H1 (cell line): ENCODE data around the gene GPBP1. TPM values are rescaled to one million over a fixed set of nuclear protein-coding genes. Genes with fewer than 3 reads are reported as not detected.

Experiments
- CTCF ChIA-PET: fragments of 300-600 bp; sonication (Branson Sonifier 250); formaldehyde crosslinking; loops from one replicate; lab custom pipeline; 2021; ENCODE audit not compliant: partially characterized antibody; lab: Charles Lee
- POLR2A ChIA-PET: fragments of 300-600 bp; sonication (Branson Sonifier 250); formaldehyde crosslinking; loops from one replicate; lab custom pipeline; 2021; ENCODE audit warnings: inconsistent platforms; ENCODE audit not compliant: partially characterized antibody; lab: Charles Lee
- DNase-seq, 2 experiments: peaks; one replicate each; pipeline versions ENCODE4 v3.0.0 to v3.0.0-alpha.2; 2010 to 2022; ENCODE audit warnings: low spot score in 2 of 2, low read depth in 1 of 2, mixed read lengths in 1 of 2
- FAIRE-seq: peaks from 2 replicates; lab custom pipeline; 2011; peaks lifted over from hg19 to GRCh38; lab: Jason Lieb, UNC
- H2AFZ ChIP-seq: 2 replicates; pipeline ENCODE4 v1.8.1; 2012; ENCODE audit warnings: low read length, inconsistent platforms
- H2AK5ac ChIP-seq: 2 replicates; pipeline ENCODE4 v1.6.1; 2013; ENCODE audit warnings: low read depth, low read length
- H2BK120ac ChIP-seq: replicated peaks from 2 replicates; pipeline ENCODE3; 2013; ENCODE audit warnings: low read depth, low read length, inconsistent platforms
- H2BK12ac ChIP-seq: 2 replicates; pipeline ENCODE4 v1.6.1; 2013; ENCODE audit warnings: low read depth, low read length
- H2BK15ac ChIP-seq: 2 replicates; pipeline ENCODE4 v1.6.1; 2013; ENCODE audit warnings: low read length
- H2BK20ac ChIP-seq: 2 replicates; pipeline ENCODE4 v1.6.1; 2013; ENCODE audit warnings: low read length
- H2BK5ac ChIP-seq: 2 replicates; pipeline ENCODE4 v1.6.1; 2013; ENCODE audit warnings: low read depth, low read length
- H3K14ac ChIP-seq: 2 replicates; pipeline ENCODE4 v1.6.1; 2013; ENCODE audit warnings: inconsistent platforms; ENCODE audit not compliant: insufficient read length
- H3K18ac ChIP-seq: 2 replicates; pipeline ENCODE4 v1.6.1; 2013; ENCODE audit warnings: low read length; ENCODE audit errors: extremely low read depth
- H3K23ac ChIP-seq: 2 replicates; pipeline ENCODE4 v1.6.1; 2013; ENCODE audit warnings: inconsistent platforms; ENCODE audit not compliant: insufficient read length
- H3K23me2 ChIP-seq: 2 replicates; pipeline ENCODE4 v1.6.1; 2013; ENCODE audit warnings: low read depth, low read length
- H3K27ac ChIP-seq: 2 replicates; pipeline ENCODE4 v1.6.1; 2011; ENCODE audit warnings: low read depth, low read length, inconsistent platforms
- H3K27me3 ChIP-seq, 4 experiments: replicated peaks in 1 of 4; 1 replicate in 1 of 4; 2 replicates in 3 of 4; pipeline versions ENCODE4 v1.6.1 to v1.8.1; 2011 to 2013; ENCODE audit warnings: low read length in 3 of 4, mild to moderate bottlenecking in 3 of 4, inconsistent platforms in 2 of 4, mixed read lengths in 2 of 4, moderate library complexity in 1 of 4; ENCODE audit not compliant: control insufficient read depth in 3 of 4, insufficient read depth in 3 of 4; ENCODE audit errors: extremely low read depth in 1 of 4
- H3K36me3 ChIP-seq, 4 experiments: 2 replicates each; pipeline versions ENCODE4 v1.6.1 to v1.8.1; 2011 to 2013; ENCODE audit warnings: mild to moderate bottlenecking in 4 of 4, low read length in 3 of 4, moderate library complexity in 2 of 4, control low read depth in 1 of 4, inconsistent platforms in 1 of 4; ENCODE audit not compliant: insufficient read depth in 4 of 4, control insufficient read depth in 2 of 4
- H3K4ac ChIP-seq: replicated peaks from 2 replicates; pipeline ENCODE3; 2013; ENCODE audit warnings: low read length, low read depth, mixed read lengths, inconsistent platforms; ENCODE audit not compliant: insufficient read length
- H3K4me1 ChIP-seq, 4 experiments: replicated peaks in 1 of 4; 1 replicate in 1 of 4; 2 replicates in 3 of 4; pipeline versions ENCODE4 v1.6.1 to v1.8.1; 2011 to 2013; ENCODE audit warnings: low read length in 3 of 4, inconsistent platforms in 2 of 4, mixed read lengths in 1 of 4; ENCODE audit not compliant: insufficient read depth in 4 of 4, control insufficient read depth in 3 of 4
- H3K4me2 ChIP-seq, 2 experiments: 2 replicates each; pipeline versions ENCODE4 v1.6.1 to v1.8.1; 2011 to 2013; ENCODE audit warnings: low read depth in 2 of 2, low read length in 2 of 2, control low read depth in 1 of 2, inconsistent platforms in 1 of 2, mild to moderate bottlenecking in 1 of 2; ENCODE audit not compliant: insufficient read depth in 1 of 2
- H3K4me3 ChIP-seq, 4 experiments: fragments of 200-600, 300-600 bp in 1 of 4; sonication (generic), shearing (Covaris generic), sonication (Bioruptor Twin) in 1 of 4; 2 replicates each; pipeline versions ENCODE4 v1.5.1 to v1.8.1; 2011 to 2016; ENCODE audit warnings: low read length in 4 of 4, low read depth in 3 of 4, control low read depth in 2 of 4, inconsistent platforms in 2 of 4, mild to moderate bottlenecking in 2 of 4, mixed read lengths in 1 of 4, moderate library complexity in 1 of 4; ENCODE audit not compliant: insufficient read depth in 2 of 4; ENCODE audit errors: extremely low read depth in 1 of 4
- H3K56ac ChIP-seq: replicated peaks from 2 replicates; pipeline ENCODE3; 2013; ENCODE audit warnings: low read depth, mild to moderate bottlenecking, mixed read lengths, low read length, inconsistent platforms; ENCODE audit not compliant: insufficient read length
- H3K79me1 ChIP-seq: 2 replicates; pipeline ENCODE4 v1.6.1; 2013; ENCODE audit warnings: low read depth, low read length, control low read depth
- H3K79me2 ChIP-seq, 2 experiments: 2 replicates each; pipeline versions ENCODE4 v1.6.1 to v1.8.1; 2012 to 2013; ENCODE audit warnings: low read length in 2 of 2, mild to moderate bottlenecking in 2 of 2, inconsistent platforms in 1 of 2; ENCODE audit not compliant: insufficient read depth in 2 of 2, control insufficient read depth in 1 of 2
- H3K9ac ChIP-seq, 4 experiments: replicated peaks in 1 of 4; 1 replicate in 1 of 4; 2 replicates in 3 of 4; pipeline versions ENCODE4 v1.6.1 to v1.8.1; 2011 to 2013; ENCODE audit warnings: low read depth in 3 of 4, low read length in 3 of 4, control low read depth in 2 of 4, mild to moderate bottlenecking in 2 of 4, moderate library complexity in 2 of 4, inconsistent platforms in 1 of 4; ENCODE audit errors: extremely low read depth in 1 of 4
- H3K9me3 ChIP-seq, 2 experiments: 2 replicates each; pipeline versions ENCODE4 v1.6.1 to v1.8.1; 2012 to 2013; ENCODE audit warnings: mild to moderate bottlenecking in 2 of 2, moderate library complexity in 2 of 2, control low read depth in 1 of 2, inconsistent platforms in 1 of 2, low read depth in 1 of 2, low read length in 1 of 2, mixed read lengths in 1 of 2; ENCODE audit not compliant: insufficient read depth in 2 of 2
- H4K20me1 ChIP-seq, 2 experiments: replicated peaks in 1 of 2; 2 replicates each; pipeline versions ENCODE3 to v1.8.1; 2011 to 2013; ENCODE audit warnings: inconsistent platforms in 2 of 2, low read length in 2 of 2, mild to moderate bottlenecking in 1 of 2; ENCODE audit not compliant: insufficient read depth in 2 of 2, control insufficient read depth in 1 of 2
- H4K5ac ChIP-seq: 2 replicates; pipeline ENCODE4 v1.6.1; 2013; ENCODE audit warnings: low read length, low read depth, mixed read lengths, inconsistent platforms; ENCODE audit not compliant: insufficient read length
- H4K8ac ChIP-seq: 2 replicates; pipeline ENCODE4 v1.8.0; 2013; ENCODE audit warnings: mild to moderate bottlenecking, moderate library complexity, low read length, inconsistent platforms; ENCODE audit not compliant: insufficient read depth; ENCODE audit errors: extremely low read depth
- H4K91ac ChIP-seq: replicated peaks from 2 replicates; pipeline ENCODE3; 2013; ENCODE audit warnings: low read length, mixed read lengths, inconsistent platforms; ENCODE audit not compliant: insufficient read length
- CEBPB ChIP-seq: IDR thresholded peaks from 2 replicates; pipeline ENCODE4 v1.6.1; 2012; ENCODE audit warnings: low read depth, low read length
- CTBP2 ChIP-seq: IDR thresholded peaks from 2 replicates; pipeline ENCODE4 v1.7.0; 2011; ENCODE audit warnings: borderline replicate concordance, mild to moderate bottlenecking, moderate library complexity, mixed read lengths, low read length; ENCODE audit not compliant: insufficient read depth, insufficient read length
- EGR1 ChIP-seq: IDR thresholded peaks from 2 replicates; pipeline ENCODE4 v1.6.1; 2011; ENCODE audit warnings: low read depth, low read length, borderline replicate concordance
- JUN ChIP-seq: IDR thresholded peaks from 2 replicates; pipeline ENCODE4 v1.6.1; 2011; ENCODE audit warnings: low read depth, mild to moderate bottlenecking, improper control_type of control experiment, low read length
- TBP ChIP-seq: IDR thresholded peaks from 2 replicates; pipeline ENCODE4 v1.6.1; 2011; ENCODE audit warnings: low read depth, low read length, improper control_type of control experiment
- WGBS, 2 experiments: shearing (Covaris generic) in 1 of 2; methylation state at CpG; one replicate each; pipeline versions ENCODE4 v1.1.6 to v1.1.7; 2013 to 2015; ENCODE audit warnings: low lambda C conversion rate in 2 of 2, mixed read lengths in 2 of 2, inconsistent platforms in 1 of 2, low coverage in 1 of 2, missing lambda C conversion rate in 1 of 2; ENCODE audit not compliant: insufficient replicate concordance in 2 of 2, insufficient coverage in 1 of 2, insufficient read length in 1 of 2; ENCODE audit errors: extremely low coverage in 1 of 2, missing lambda C conversion rate in 1 of 2; 5-methylcytosine and 5-hydroxymethylcytosine counted together
- polyA plus RNA-seq, 7 experiments: library from polyadenylated mRNA; depleted of rRNA in 3 of 7; stranded (reverse) in 5 of 7; unstranded in 2 of 7; fragments of >200 nt in 5 of 7; fragments of 200-250 nt in 2 of 7; gene quantifications; 1 replicate in 5 of 7; 2 replicates in 1 of 7; 4 replicates in 1 of 7; pipeline versions ENCODE4 v1.2.1 to v1.2.3, GENCODE V29; 2011 to 2013; ENCODE audit warnings: missing spikeins in 2 of 7, mixed read lengths in 2 of 7
- total RNA-seq: library from RNA; stranded (reverse); fragmentation: NEBNext Ultra II Directional; extraction: Animal tissue kit (Norgen Biotek cat#: 25700); gene quantifications from 2 replicates; pipeline ENCODE4 v1.2.1, GENCODE V29; 2021

The GPBP1 gene
- total and polyA plus RNA-seq, 2 of the 8 experiments (the other 6 are each of a cell fraction or from before 2014, with no cell fraction given): 29.2 to 108 TPM

GRCh38 chr5:57181154-57181553, 7.3 kb downstream of the GPBP1 start:
- no peak overlapping the region for H4K8ac ChIP-seq
- H2AK5ac ChIP-seq: no peak overlapping the region
- H3K23ac ChIP-seq: no peak overlapping the region
- H3K79me1 ChIP-seq: no peaks in the 10 kb centered on the region
- TF ChIP-seq CEBPB (no peak), CTBP2 (no peak), TBP (no peak), JUN (no peak), EGR1 (no peak)
- H3K9ac ChIP-seq: no peak overlapping the region
- no peak overlapping the region for H4K91ac ChIP-seq
- no peaks in the 10 kb centered on the region for H3K27me3 ChIP-seq
- DNase-seq: no peak
- no peak overlapping the region for H3K14ac ChIP-seq
- peaks cover 91 to 100% of the 10 kb centered on the region in 2 experiments for H3K79me2 ChIP-seq
- ChIA-PET CTCF (no interaction called here), POLR2A (no interaction called here)
- WGBS, 2 experiments: 93% methylated on average over 10 of the region's 10 CpGs; no CpG with 5 or more reads in 1 of the 2 experiments
- H2BK15ac ChIP-seq: no peak overlapping the region
- H3K27ac ChIP-seq: no peak overlapping the region
- peaks cover 0 to 28% (median 0%) of the 10 kb centered on the region in 4 experiments; a peak in 2 of 8 replicates for H3K36me3 ChIP-seq
- H4K5ac ChIP-seq: no peak overlapping the region
- H3K4ac ChIP-seq: no peak overlapping the region
- no peak overlapping the region for H2BK120ac ChIP-seq
- no peak overlapping the region for H3K4me3 ChIP-seq
- peaks cover 0 to 15% (median 11%) of the 10 kb centered on the region in 4 experiments; a peak in 5 of 7 replicates for H3K4me1 ChIP-seq
- no peak overlapping the region for H2BK5ac ChIP-seq
- no peak for FAIRE-seq
- no peak overlapping the region for H3K56ac ChIP-seq
- no peaks in the 10 kb centered on the region for H3K9me3 ChIP-seq
- H3K23me2 ChIP-seq: peaks cover 2% of the 10 kb centered on the region; the same call in 1 of the 2 replicates
- no peak overlapping the region; a peak in 1 of 4 replicates for H3K4me2 ChIP-seq
- H4K20me1 ChIP-seq: peaks cover 33 to 57% of the 10 kb centered on the region in 2 experiments
- H2AFZ ChIP-seq: no peak overlapping the region
- H3K18ac ChIP-seq: no peak overlapping the region
- no peak overlapping the region for H2BK20ac ChIP-seq
- no peak overlapping the region for H2BK12ac ChIP-seq
